Measurements from ENCODE around the gene COL18A1.
"Not testable (repeated sequence)": the region's sequence is repeated elsewhere in the genome, so short reads cannot be mapped to it uniquely, and the experiment has no call there.

The COL18A1 gene

DNA sequence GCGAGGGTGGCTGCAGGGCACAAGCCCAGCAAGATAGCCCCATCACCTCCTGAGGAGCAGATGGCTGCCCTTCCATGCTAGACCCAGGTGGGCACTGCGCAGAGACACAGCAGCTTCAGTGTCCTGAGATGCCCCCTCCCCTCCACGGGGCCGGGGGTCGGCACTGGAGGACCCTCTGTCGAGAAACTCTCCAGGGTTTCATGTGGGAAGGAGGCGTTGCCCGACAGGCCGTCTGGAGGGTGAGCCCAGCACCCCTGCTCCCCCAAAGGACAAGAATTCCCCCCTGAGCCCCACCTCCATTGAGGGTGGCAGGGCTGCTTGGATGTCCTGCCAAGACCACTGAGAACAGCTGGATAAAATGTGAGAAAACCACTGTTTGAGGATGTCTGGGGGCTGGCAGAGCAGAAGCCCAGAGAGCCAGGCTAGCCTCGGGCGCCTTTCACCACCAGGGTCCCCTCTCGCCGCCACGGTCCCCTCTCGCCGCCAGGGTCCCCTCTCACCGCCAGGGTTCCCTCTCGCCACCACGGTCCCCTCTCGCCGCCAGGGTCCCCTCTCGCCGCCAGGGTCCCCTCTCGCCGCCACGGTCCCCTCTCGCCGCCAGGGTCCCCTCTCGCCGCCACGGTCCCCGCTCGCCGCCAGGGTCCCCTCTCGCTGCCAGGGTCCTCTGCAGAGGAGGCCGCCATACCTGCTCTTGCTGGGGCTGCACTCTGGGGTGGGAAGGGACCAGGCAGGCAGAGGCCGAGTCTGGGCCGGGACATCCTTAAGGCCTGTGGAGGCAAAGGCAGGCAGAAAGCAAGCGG is 93.1 kb downstream of the COL18A1 start:
- Histone ChIP-seq H3K36me3 (ENCODE audit: control insufficient read depth in 1 of 2, insufficient read depth in 2 of 2, low read length in 2 of 2) (peaks cover 8 to 12% of the 10 kb centered on the region in 2 donors), H3K4me1 (ENCODE audit: control insufficient read depth in 1 of 2, insufficient read depth in 2 of 2, low read length in 2 of 2) (no peaks in the 10 kb centered on the region), H3K4me3 (ENCODE audit: low read depth in 1 of 2, low read length in 2 of 2) (no peak overlapping the region)

DNA sequence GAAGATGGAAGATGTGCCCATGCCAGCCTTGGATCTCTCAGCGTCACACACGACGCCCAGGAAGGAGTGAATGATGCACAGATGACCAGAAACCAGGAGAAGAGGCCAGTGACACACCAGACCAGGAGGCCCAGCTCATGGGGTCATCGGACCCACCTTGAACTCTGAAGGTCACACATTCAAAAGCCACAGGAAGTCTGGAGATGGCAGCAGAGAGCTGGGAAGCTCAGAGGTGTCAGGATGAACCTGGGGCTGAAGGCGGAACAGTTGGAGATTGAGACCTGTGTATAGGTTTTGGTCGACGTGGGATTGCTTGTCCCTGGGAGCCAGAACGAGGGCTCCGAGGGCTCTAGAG is 93.7 kb downstream of the COL18A1 start:
- no peak overlapping the region for H3K4me3 ChIP-seq (ENCODE audit: low read depth in 1 of 2, low read length in 2 of 2)
- peaks cover 8 to 12% of the 10 kb centered on the region in 2 donors for H3K36me3 ChIP-seq (ENCODE audit: control insufficient read depth in 1 of 2, insufficient read depth in 2 of 2, low read length in 2 of 2)
- H3K27me3 ChIP-seq (ENCODE audit: control insufficient read depth in 1 of 2, insufficient read depth in 2 of 2, low read length in 2 of 2), result no peaks in the 10 kb centered on the region
- H3K4me1 ChIP-seq (ENCODE audit: control insufficient read depth in 1 of 2, insufficient read depth in 2 of 2, low read length in 2 of 2), result no peaks in the 10 kb centered on the region
- no peak overlapping the region for H3K9ac ChIP-seq (ENCODE audit: low read depth in 1 of 2, low read length in 2 of 2)
- no peaks in the 10 kb centered on the region for H3K9me3 ChIP-seq (ENCODE audit: control insufficient read depth in 1 of 2, low read length in 2 of 2)
- no peak overlapping the region for H3K27ac ChIP-seq (ENCODE audit: low read depth, low read length)

More for the DNA sequence above, 93.1 kb downstream of the COL18A1 start:
- H3K27ac ChIP-seq (ENCODE audit: low read depth, low read length), result no peak overlapping the region
- no peak overlapping the region for H3K9ac ChIP-seq (ENCODE audit: low read depth in 1 of 2, low read length in 2 of 2)
- H3K27me3 ChIP-seq (ENCODE audit: control insufficient read depth in 1 of 2, insufficient read depth in 2 of 2, low read length in 2 of 2), result no peaks in the 10 kb centered on the region
- no peaks in the 10 kb centered on the region for H3K9me3 ChIP-seq (ENCODE audit: control insufficient read depth in 1 of 2, low read length in 2 of 2)

DNA sequence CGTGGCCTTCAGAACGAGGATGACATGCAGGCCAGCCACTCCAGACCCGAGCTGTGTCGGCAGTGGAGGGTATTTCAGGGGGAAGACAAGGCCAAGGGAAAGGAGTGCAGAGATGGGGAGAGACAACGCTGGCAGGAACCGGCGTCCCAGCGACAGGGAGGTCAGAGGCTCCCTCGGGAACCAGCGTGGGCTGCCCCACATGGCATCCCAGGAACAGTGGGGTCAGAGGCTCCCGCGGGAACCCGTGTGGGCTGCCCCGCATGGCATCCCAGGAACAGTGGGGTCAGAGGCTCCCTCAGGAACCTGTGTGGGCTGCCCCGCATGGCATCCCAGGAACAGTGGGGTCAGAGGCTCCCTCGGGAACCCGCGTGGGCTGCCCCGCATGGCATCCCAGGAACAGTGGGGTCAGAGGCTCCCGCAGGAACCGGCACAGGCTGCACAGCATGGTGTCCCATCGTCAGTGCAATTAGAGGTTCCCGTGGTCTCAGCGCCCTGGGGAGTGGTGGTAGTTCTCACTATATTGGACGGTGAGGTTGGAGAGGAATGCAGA is 94.3 kb downstream of the COL18A1 start:
- Histone ChIP-seq H3K4me1 (ENCODE audit: control insufficient read depth in 1 of 2, insufficient read depth in 2 of 2, low read length in 2 of 2) (no peaks in the 10 kb centered on the region), H3K36me3 (ENCODE audit: control insufficient read depth in 1 of 2, insufficient read depth in 2 of 2, low read length in 2 of 2) (peaks cover 8 to 12% of the 10 kb centered on the region in 2 donors), H3K27me3 (ENCODE audit: control insufficient read depth in 1 of 2, insufficient read depth in 2 of 2, low read length in 2 of 2) (no peaks in the 10 kb centered on the region), H3K9ac (ENCODE audit: low read depth in 1 of 2, low read length in 2 of 2) (no peak overlapping the region), H3K9me3 (ENCODE audit: control insufficient read depth in 1 of 2, low read length in 2 of 2) (no peaks in the 10 kb centered on the region), H3K27ac (ENCODE audit: low read depth, low read length) (no peak overlapping the region), H3K4me3 (ENCODE audit: low read depth in 1 of 2, low read length in 2 of 2) (no peak overlapping the region)

DNA sequence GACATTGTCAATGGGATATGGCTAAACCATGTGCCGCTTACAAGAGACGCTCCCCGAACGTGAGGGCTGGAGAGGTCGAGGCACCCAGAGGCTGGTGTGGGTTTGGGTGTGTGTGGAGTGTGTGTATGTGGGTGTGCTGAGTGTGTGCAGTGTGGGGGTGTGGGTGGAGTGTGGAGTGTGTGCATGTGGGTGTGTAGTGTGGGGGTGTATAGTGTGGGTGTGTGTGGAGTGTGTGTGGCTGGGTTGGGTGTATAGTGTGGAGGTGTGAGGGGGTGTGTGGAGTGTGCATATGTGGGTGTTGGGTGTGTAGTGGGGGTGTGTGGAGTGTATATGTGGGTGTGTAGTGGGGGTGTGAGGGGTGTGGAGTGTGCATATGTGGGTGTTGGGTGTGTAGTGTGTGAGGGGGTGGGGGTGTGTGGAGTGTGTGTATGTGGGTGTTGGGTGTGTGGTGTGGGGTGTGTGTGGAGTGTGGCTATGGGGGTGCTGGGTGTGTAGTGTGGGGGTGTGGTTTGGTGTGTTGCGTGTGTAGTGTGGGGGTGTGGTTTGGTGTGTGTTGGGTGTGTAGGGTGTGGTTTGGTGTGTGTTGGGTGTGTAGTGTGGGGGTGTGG is 95.1 kb downstream of the COL18A1 start:
- no peaks in the 10 kb centered on the region for H3K4me1 ChIP-seq (ENCODE audit: control insufficient read depth in 1 of 2, insufficient read depth in 2 of 2, low read length in 2 of 2)
- peaks cover 8 to 12% of the 10 kb centered on the region in 2 donors for H3K36me3 ChIP-seq (ENCODE audit: control insufficient read depth in 1 of 2, insufficient read depth in 2 of 2, low read length in 2 of 2)
- H3K9me3 ChIP-seq (ENCODE audit: control insufficient read depth in 1 of 2, low read length in 2 of 2), result no peaks in the 10 kb centered on the region
- no peak overlapping the region for H3K4me3 ChIP-seq (ENCODE audit: low read depth in 1 of 2, low read length in 2 of 2)
- peaks cover 0 to 5% of the 10 kb centered on the region in 2 donors for H3K27me3 ChIP-seq (ENCODE audit: control insufficient read depth in 1 of 2, insufficient read depth in 2 of 2, low read length in 2 of 2)
- H3K27ac ChIP-seq (ENCODE audit: low read depth, low read length), result no peak overlapping the region
- no peak overlapping the region for H3K9ac ChIP-seq (ENCODE audit: low read depth in 1 of 2, low read length in 2 of 2)

DNA sequence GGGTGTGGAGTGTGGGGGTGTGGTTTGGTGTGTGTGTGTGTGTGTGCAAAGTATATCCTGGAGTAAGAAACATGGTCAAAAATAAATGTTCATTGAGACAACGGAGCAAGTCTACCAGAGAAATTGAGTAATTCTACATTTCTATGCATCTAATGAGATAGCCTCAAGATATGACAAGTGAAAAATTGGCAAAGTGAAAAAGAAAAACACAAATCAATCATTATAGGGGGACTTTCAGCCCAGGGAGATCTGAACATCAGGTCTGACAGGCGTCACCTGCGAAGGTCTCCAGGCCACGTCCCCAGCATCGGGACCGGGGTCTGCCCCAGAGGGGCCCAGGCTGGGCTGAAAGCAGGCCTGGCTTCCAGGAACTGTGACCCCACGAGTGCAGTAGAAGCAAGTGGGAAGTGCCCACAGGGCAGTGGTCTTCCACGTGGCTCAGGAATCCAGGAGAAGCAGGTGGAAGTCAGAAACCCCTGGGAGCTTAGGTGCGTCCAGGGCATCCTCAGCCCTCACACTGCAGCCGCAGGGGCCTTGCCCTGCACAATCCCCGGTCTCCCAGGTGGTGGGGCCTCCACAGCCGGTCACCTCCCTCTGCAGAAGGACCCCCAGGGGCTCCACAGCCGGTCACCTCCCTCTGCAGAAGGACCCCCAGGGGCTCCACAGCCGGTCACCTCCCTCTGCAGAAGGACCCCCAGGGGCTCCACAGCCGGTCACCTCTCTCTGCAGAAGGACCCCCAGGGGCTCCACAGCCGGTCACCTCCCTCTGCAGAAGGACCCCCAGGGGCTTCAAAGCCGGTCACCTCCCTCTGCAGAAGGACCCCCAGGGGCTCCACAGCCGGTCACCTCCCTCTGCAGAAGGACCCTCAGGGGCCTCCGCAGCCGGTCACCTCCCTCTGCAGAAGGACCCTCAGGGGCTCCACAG is 96.4 kb downstream of the COL18A1 start:
- not testable (repeated sequence) for H3K9me3 ChIP-seq (ENCODE audit: control insufficient read depth in 1 of 2, low read length in 2 of 2); H3K9ac ChIP-seq (ENCODE audit: low read depth in 1 of 2, low read length in 2 of 2); H3K4me1 ChIP-seq (ENCODE audit: control insufficient read depth in 1 of 2, insufficient read depth in 2 of 2, low read length in 2 of 2); H3K27ac ChIP-seq (ENCODE audit: low read depth, low read length); H3K4me3 ChIP-seq (ENCODE audit: low read depth in 1 of 2, low read length in 2 of 2); H3K27me3 ChIP-seq (ENCODE audit: control insufficient read depth in 1 of 2, insufficient read depth in 2 of 2, low read length in 2 of 2); H3K36me3 ChIP-seq (ENCODE audit: control insufficient read depth in 1 of 2, insufficient read depth in 2 of 2, low read length in 2 of 2)

DNA sequence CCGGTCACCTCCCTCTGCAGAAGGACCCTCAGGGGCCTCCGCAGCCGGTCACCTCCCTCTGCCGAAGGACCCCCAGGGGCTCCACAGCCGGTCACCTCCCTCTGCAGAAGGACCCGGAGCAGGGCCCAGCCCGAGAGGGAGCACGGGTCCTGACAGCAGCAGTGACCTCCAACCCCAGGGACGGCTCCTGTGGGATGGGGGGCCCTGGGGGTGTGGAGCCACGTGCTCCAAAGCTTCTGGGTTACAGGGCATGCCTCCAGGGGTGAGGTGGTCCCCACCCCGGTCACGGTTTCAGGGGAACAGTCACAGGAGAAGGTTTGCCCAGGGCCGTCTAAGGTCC is 97.0 kb downstream of the COL18A1 start:
- Histone ChIP-seq H3K4me1 (ENCODE audit: control insufficient read depth in 1 of 2, insufficient read depth in 2 of 2, low read length in 2 of 2) (no peaks in the 10 kb centered on the region), H3K27me3 (ENCODE audit: control insufficient read depth in 1 of 2, insufficient read depth in 2 of 2, low read length in 2 of 2) (peaks cover 4 to 12% of the 10 kb centered on the region in 2 donors), H3K9me3 (ENCODE audit: control insufficient read depth in 1 of 2, low read length in 2 of 2) (no peaks in the 10 kb centered on the region), H3K27ac (ENCODE audit: low read depth, low read length) (no peak overlapping the region), H3K36me3 (ENCODE audit: control insufficient read depth in 1 of 2, insufficient read depth in 2 of 2, low read length in 2 of 2) (peaks cover 0 to 3% of the 10 kb centered on the region in 2 donors), H3K9ac (ENCODE audit: low read depth in 1 of 2, low read length in 2 of 2) (no peak overlapping the region), H3K4me3 (ENCODE audit: low read depth in 1 of 2, low read length in 2 of 2) (no peak overlapping the region)

DNA sequence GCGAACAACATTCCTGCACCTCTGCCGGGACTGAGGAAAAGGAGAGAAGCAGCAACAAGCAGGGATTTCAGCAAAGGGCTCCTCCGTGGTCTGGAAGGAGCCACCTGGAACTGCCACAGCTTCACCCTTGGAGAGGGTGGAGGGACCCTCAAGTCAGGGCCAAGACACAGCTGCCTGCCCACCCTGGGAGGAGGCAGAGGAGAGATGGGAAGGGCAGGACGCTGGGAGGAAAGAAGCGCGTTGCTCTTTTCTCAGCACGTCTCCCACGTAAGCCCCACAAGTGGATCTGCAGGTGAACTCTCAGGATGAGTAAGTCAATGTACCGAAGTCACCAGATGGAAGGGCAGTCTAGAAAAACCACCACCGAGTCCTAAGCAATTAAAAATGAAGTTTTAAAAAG is 97.6 kb downstream of the COL18A1 start:
- Histone ChIP-seq H3K27me3 (ENCODE audit: control insufficient read depth in 1 of 2, insufficient read depth in 2 of 2, low read length in 2 of 2) (peaks cover 4 to 12% of the 10 kb centered on the region in 2 donors), H3K9me3 (ENCODE audit: control insufficient read depth in 1 of 2, low read length in 2 of 2) (no peaks in the 10 kb centered on the region), H3K4me1 (ENCODE audit: control insufficient read depth in 1 of 2, insufficient read depth in 2 of 2, low read length in 2 of 2) (no peaks in the 10 kb centered on the region), H3K4me3 (ENCODE audit: low read depth in 1 of 2, low read length in 2 of 2) (no peak overlapping the region), H3K36me3 (ENCODE audit: control insufficient read depth in 1 of 2, insufficient read depth in 2 of 2, low read length in 2 of 2) (peaks cover 0 to 3% of the 10 kb centered on the region in 2 donors), H3K27ac (ENCODE audit: low read depth, low read length) (no peak overlapping the region), H3K9ac (ENCODE audit: low read depth in 1 of 2, low read length in 2 of 2) (no peak overlapping the region)

DNA sequence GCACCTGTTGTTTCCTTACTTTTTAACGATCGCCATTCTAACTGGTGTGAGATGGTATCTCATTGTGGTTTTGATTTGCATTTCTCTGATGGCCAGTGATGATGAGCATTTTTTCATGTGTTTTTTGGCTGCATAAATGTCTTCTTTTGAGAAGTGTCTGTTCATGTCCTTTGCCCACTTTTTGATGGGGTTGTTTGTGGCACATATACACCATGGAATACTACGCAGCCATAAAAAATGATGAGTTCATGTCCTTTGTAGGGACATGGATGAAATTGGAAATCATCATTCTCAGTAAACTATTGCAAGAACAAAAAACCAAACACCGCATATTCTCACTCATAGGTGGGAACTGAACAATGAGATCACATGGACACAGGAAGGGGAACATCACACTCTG is 98.3 kb downstream of the COL18A1 start:
- not testable (repeated sequence) for H3K27ac ChIP-seq (ENCODE audit: low read depth, low read length); H3K4me3 ChIP-seq (ENCODE audit: low read depth in 1 of 2, low read length in 2 of 2); H3K9me3 ChIP-seq (ENCODE audit: control insufficient read depth in 1 of 2, low read length in 2 of 2); H3K4me1 ChIP-seq (ENCODE audit: control insufficient read depth in 1 of 2, insufficient read depth in 2 of 2, low read length in 2 of 2); H3K9ac ChIP-seq (ENCODE audit: low read depth in 1 of 2, low read length in 2 of 2); H3K36me3 ChIP-seq (ENCODE audit: control insufficient read depth in 1 of 2, insufficient read depth in 2 of 2, low read length in 2 of 2)
- H3K27me3 ChIP-seq (ENCODE audit: control insufficient read depth in 1 of 2, insufficient read depth in 2 of 2, low read length in 2 of 2), result peaks cover 4 to 12% of the 10 kb centered on the region in 2 donors

DNA sequence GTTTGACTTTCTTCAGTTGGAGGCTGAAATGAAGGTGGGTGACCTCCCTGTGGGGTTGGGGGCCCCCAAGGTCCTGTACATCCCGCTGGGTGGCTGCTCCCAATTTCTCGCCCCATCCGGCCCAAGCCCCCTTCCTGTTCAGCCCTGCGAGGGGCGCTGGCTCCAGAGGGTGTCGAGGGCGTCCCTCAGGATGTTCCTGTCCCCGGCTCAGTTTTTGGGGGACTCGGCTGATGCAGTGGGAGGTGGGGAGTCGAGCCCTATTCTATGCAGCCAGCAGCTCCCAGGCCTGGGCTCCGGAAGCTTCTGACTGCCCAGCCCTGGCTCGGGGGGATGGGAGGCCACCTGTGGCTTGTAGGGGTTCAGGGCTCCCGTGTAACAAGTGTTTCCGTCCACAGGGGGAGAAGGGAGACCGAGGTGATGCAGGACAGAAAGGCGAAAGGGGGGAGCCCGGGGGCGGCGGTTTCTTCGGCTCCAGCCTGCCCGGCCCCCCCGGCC is 99.1 kb downstream of the COL18A1 start:
- H3K27me3 ChIP-seq (ENCODE audit: control insufficient read depth in 1 of 2, insufficient read depth in 2 of 2, low read length in 2 of 2), result peaks cover 4 to 12% of the 10 kb centered on the region in 2 donors
- no peak overlapping the region for H3K27ac ChIP-seq (ENCODE audit: low read depth, low read length)
- H3K9me3 ChIP-seq (ENCODE audit: control insufficient read depth in 1 of 2, low read length in 2 of 2), result no peaks in the 10 kb centered on the region
- no peak overlapping the region for H3K4me3 ChIP-seq (ENCODE audit: low read depth in 1 of 2, low read length in 2 of 2)
- no peak overlapping the region for H3K9ac ChIP-seq (ENCODE audit: low read depth in 1 of 2, low read length in 2 of 2)
- H3K36me3 ChIP-seq (ENCODE audit: control insufficient read depth in 1 of 2, insufficient read depth in 2 of 2, low read length in 2 of 2), result no peaks in the 10 kb centered on the region
- no peaks in the 10 kb centered on the region for H3K4me1 ChIP-seq (ENCODE audit: control insufficient read depth in 1 of 2, insufficient read depth in 2 of 2, low read length in 2 of 2)
